Measurements from ENCODE around the gene PTPRK. TPM values are rescaled to one million over a fixed set of nuclear protein-coding genes. Genes with fewer than 3 reads are reported as not detected.

The PTPRK gene
- total and polyA plus RNA-seq, 2 experiments from 2014 or later, result 26.9 to 56.4 TPM

GRCh38 chr6:127933852-127934840 is 586.3 kb downstream of the PTPRK start:
- H4K20me1 ChIP-seq (replicated peaks; ENCODE audit: insufficient read depth), result no peaks in the 10 kb centered on the region
- no peak overlapping the region for H3K4me2 ChIP-seq
- no peaks in the 10 kb centered on the region for H3K79me2 ChIP-seq (replicated peaks; ENCODE audit: insufficient read depth)
- 0 out of 2 replicates have a peak, but pooled peaks cover 7% of the 10 kb centered on the region for H3K36me3 ChIP-seq (ENCODE audit: insufficient read depth)
- Mint-ChIP-seq H3K4me1 (peaks cover 4% of the 10 kb centered on the region; the same call in 1 of the 3 replicates), H3K4me3 (no peak overlapping the region), H3K36me3 (ENCODE audit: low read depth) (peaks cover 14% of the 10 kb centered on the region), H3K27me3 (ENCODE audit: insufficient read depth, low read depth, poor library complexity) (no peaks in the 10 kb centered on the region), H3K9me3 (peaks cover 21% of the 10 kb centered on the region), H3K27ac (no peak overlapping the region)
- no peak for DNase-seq (ENCODE audit: low spot score)
- TF ChIP-seq ZNF114 (CRISPR knock-in tag; IDR thresholded peaks at IDR 0.05) (no peak), ZNF462 (CRISPR knock-in tag; IDR thresholded peaks at IDR 0.05) (no peak), ETS1 (IDR thresholded peaks at IDR 0.05) (no peak), CTCF (conservative IDR thresholded peaks at IDR 0.05; ENCODE audit: low read depth in 2 of 2) (no peak), STAT1 (IDR thresholded peaks at IDR 0.05; ENCODE audit: unreplicated experiment) (no peak), NANOG (IDR thresholded peaks at IDR 0.05; ENCODE audit: borderline replicate concordance) (no peak), REST (IDR thresholded peaks at IDR 0.05; ENCODE audit: unreplicated experiment) (no peak), EZH2phosphoT487 (IDR thresholded peaks at IDR 0.05; ENCODE audit: unreplicated experiment) (no peak), EZH2 (IDR thresholded peaks at IDR 0.05; ENCODE audit: low read depth, unreplicated experiment) (no peak), JUNB (IDR thresholded peaks at IDR 0.05; ENCODE audit: unreplicated experiment) (no peak), CREB1 (CRISPR knock-in tag; IDR thresholded peaks at IDR 0.05; ENCODE audit: low read depth) (no peak), ZNF331 (CRISPR knock-in tag; IDR thresholded peaks at IDR 0.05; ENCODE audit: low read depth) (no peak)
- no peaks in the 10 kb centered on the region for H3F3A ChIP-seq (replicated peaks; ENCODE audit: low read depth)
- H3K4me1 ChIP-seq (ENCODE audit: insufficient read depth), result no peaks in the 10 kb centered on the region
- H3K27me3 ChIP-seq (ENCODE audit: insufficient read depth), result no peaks in the 10 kb centered on the region
- no peak for ATAC-seq
- no peak overlapping the region for H2AFZ ChIP-seq
- no peak overlapping the region for H3K4me3 ChIP-seq
- H3K9me2 ChIP-seq (ENCODE audit: insufficient read depth), result no peaks in the 10 kb centered on the region
- H3K27ac ChIP-seq (ENCODE audit: low read depth), result no peak overlapping the region
